Measurements from ENCODE around the gene DNHD1.

- TF ChIP-seq EZH2phosphoT487 (IDR thresholded peaks at IDR 0.05; ENCODE audit: borderline replicate concordance, low read length): no peak
- TF ChIP-seq, protein P1, sequence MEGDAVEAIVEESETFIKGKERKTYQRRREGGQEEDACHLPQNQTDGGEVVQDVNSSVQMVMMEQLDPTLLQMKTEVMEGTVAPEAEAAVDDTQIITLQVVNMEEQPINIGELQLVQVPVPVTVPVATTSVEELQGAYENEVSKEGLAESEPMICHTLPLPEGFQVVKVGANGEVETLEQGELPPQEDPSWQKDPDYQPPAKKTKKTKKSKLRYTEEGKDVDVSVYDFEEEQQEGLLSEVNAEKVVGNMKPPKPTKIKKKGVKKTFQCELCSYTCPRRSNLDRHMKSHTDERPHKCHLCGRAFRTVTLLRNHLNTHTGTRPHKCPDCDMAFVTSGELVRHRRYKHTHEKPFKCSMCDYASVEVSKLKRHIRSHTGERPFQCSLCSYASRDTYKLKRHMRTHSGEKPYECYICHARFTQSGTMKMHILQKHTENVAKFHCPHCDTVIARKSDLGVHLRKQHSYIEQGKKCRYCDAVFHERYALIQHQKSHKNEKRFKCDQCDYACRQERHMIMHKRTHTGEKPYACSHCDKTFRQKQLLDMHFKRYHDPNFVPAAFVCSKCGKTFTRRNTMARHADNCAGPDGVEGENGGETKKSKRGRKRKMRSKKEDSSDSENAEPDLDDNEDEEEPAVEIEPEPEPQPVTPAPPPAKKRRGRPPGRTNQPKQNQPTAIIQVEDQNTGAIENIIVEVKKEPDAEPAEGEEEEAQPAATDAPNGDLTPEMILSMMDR (IDR thresholded peaks at IDR 0.05; ENCODE audit: low read depth, low read length, poor library complexity, severe bottlenecking): no peak
These were observed 119.6 kb downstream of the DNHD1 start for GRCh38 chr11:6616596-6617250.

All from DOHH2 (cell line).